BJ (cell line): ENCODE data around the gene HMGCLL1. TPM values are rescaled to one million over a fixed set of nuclear protein-coding genes. Genes with fewer than 3 reads are reported as not detected.

ENCODE experiments used
- CTCF ChIA-PET: fragments of 350-600 bp; formaldehyde crosslinking; extraction: SDS; loops from one replicate; lab custom pipeline; 2021; ENCODE audit warnings: antibody characterized with exemption, inconsistent platforms; lab: Yijun Ruan, JAX
- POLR2A ChIA-PET: fragments of 300-600 bp; sonication (Branson Sonifier 250); formaldehyde crosslinking; extraction: SDS; loops from one replicate; lab custom pipeline; 2021; ENCODE audit warnings: antibody characterized with exemption; lab: Charles Lee
- DNase-seq: peaks from one replicate; pipeline ENCODE4 v3.0.0-alpha.2; 2011; ENCODE audit warnings: low read depth
- H3K27me3 ChIP-seq: 2 replicates; pipeline ENCODE4 v1.6.0; 2011; ENCODE audit warnings: low read length; ENCODE audit not compliant: control insufficient read depth, insufficient read depth
- H3K36me3 ChIP-seq: 2 replicates; pipeline ENCODE4 v1.5.1; 2011; ENCODE audit warnings: low read length; ENCODE audit not compliant: control insufficient read depth, insufficient read depth
- H3K4me3 ChIP-seq: 2 replicates; pipeline ENCODE4 v1.5.1; 2011; ENCODE audit warnings: low read depth, mild to moderate bottlenecking, control low read depth, low read length
- CTCF ChIP-seq: IDR thresholded peaks from 2 replicates; pipeline ENCODE4 v1.5.1; 2011; ENCODE audit warnings: low read depth, mild to moderate bottlenecking, control low read depth, inconsistent platforms, low read length, moderate library complexity; ENCODE audit not compliant: insufficient read depth
- polyA plus RNA-seq: library from polyadenylated mRNA; depleted of rRNA; stranded (reverse); fragments of >200 nt; gene quantifications from 2 replicates; pipeline ENCODE4 v1.2.3, GENCODE V29; 2011

Gene HMGCLL1
- polyA plus RNA-seq, 1 experiment, result not detected

- no peak for DNase-seq
- CTCF ChIA-PET, result interaction anchor here (0.9 kb wide), 1 partner anchor 9 kb away, joined by 3 read pairs; no protein-coding TSS in a partner anchor
- POLR2A ChIA-PET, result no interaction called here
- H3K4me3 ChIP-seq, result no peak overlapping the region
- no peaks in the 10 kb centered on the region for H3K27me3 ChIP-seq
- no peak for TF ChIP-seq CTCF
- H3K36me3 ChIP-seq, result no peaks in the 10 kb centered on the region
Measured at GRCh38 chr6:55569638-55570037, 9.4 kb downstream of the HMGCLL1 start.

GRCh38 chr6:55568808-55569439, 10.1 kb downstream of the HMGCLL1 start:
- no peak for DNase-seq
- CTCF ChIA-PET, result no interaction called here
- no peak overlapping the region for H3K4me3 ChIP-seq
- H3K36me3 ChIP-seq, result no peaks in the 10 kb centered on the region
- POLR2A ChIA-PET, result no interaction called here
- no peak for TF ChIP-seq CTCF
- H3K27me3 ChIP-seq, result no peaks in the 10 kb centered on the region

GRCh38 chr6:55567558-55567957, 11.4 kb downstream of the HMGCLL1 start:
- H3K36me3 ChIP-seq, result no peaks in the 10 kb centered on the region
- CTCF ChIA-PET, result no interaction called here
- H3K27me3 ChIP-seq, result no peaks in the 10 kb centered on the region
- POLR2A ChIA-PET, result no interaction called here
- no peak for DNase-seq
- no peak overlapping the region for H3K4me3 ChIP-seq
- TF ChIP-seq CTCF, result no peak

GRCh38 chr6:55566036-55566710, 12.8 kb downstream of the HMGCLL1 start:
- no peaks in the 10 kb centered on the region for H3K27me3 ChIP-seq
- no peak for TF ChIP-seq CTCF
- H3K36me3 ChIP-seq, result no peaks in the 10 kb centered on the region
- ChIA-PET CTCF (interaction anchor here (0.6 kb wide), 1 partner anchor 729 kb away, joined by 3 read pairs; no protein-coding TSS in a partner anchor), POLR2A (no interaction called here)
- no peak for DNase-seq
- H3K4me3 ChIP-seq, result no peak overlapping the region

- H3K4me3 ChIP-seq, result no peak overlapping the region
- no peaks in the 10 kb centered on the region; the same call in 1 of the 2 replicates for H3K27me3 ChIP-seq
- no peak for DNase-seq
- POLR2A ChIA-PET, result no interaction called here
- H3K36me3 ChIP-seq, result no peaks in the 10 kb centered on the region
- CTCF ChIA-PET, result interaction anchor here (0.6 kb wide), 1 partner anchor 27 kb away, joined by 3 read pairs; no protein-coding TSS in a partner anchor
- TF ChIP-seq CTCF, result no peak
Measured at GRCh38 chr6:55562318-55562717, 16.7 kb downstream of the HMGCLL1 start.
